ENCODE measurements around the gene KCNIP1. TPM values are rescaled to one million over a fixed set of nuclear protein-coding genes. Genes with fewer than 3 reads are reported as not detected.

The KCNIP1 gene
- polyA plus RNA-seq, 12 donors = 2.4 to 6.0 (median 3.4) TPM; not detected in 2

GRCh38 chr5:170482511-170482910 lies 21.3 kb upstream of the KCNIP1 start:
- no peak for DNase-seq

- no peak for DNase-seq
These were observed 19.9 kb upstream of the KCNIP1 start for GRCh38 chr5:170483701-170484458.

- DNase-seq = no peak
These were observed 19.4 kb upstream of the KCNIP1 start for GRCh38 chr5:170484459-170484831.

- DNase-seq = no peak
These were observed 18.8 kb upstream of the KCNIP1 start for GRCh38 chr5:170484847-170485615.

GRCh38 chr5:170485616-170485911 lies 18.3 kb upstream of the KCNIP1 start:
- no peak for DNase-seq

- DNase-seq = no peak
These were observed 17.4 kb upstream of the KCNIP1 start for GRCh38 chr5:170486371-170486770.

GRCh38 chr5:170488570-170488969 lies 15.2 kb upstream of the KCNIP1 start:
- DNase-seq = no peak

- DNase-seq = no peak
These were observed 14.6 kb upstream of the KCNIP1 start for GRCh38 chr5:170489199-170489598.

- no peak for DNase-seq
These were observed 13.4 kb upstream of the KCNIP1 start for GRCh38 chr5:170490381-170490780.

GRCh38 chr5:170491479-170491878 lies 12.3 kb upstream of the KCNIP1 start:
- DNase-seq = peak; percentile 74

GRCh38 chr5:170493028-170493820 lies 10.6 kb upstream of the KCNIP1 start:
- no peak for DNase-seq

GRCh38 chr5:170494041-170494440 lies 9.8 kb upstream of the KCNIP1 start:
- DNase-seq = no peak

- DNase-seq = no peak
These were observed 7.8 kb upstream of the KCNIP1 start for GRCh38 chr5:170495825-170496661.

GRCh38 chr5:170496662-170497028 lies 7.2 kb upstream of the KCNIP1 start:
- DNase-seq = no peak

- no peak for DNase-seq
These were observed 6.3 kb upstream of the KCNIP1 start for GRCh38 chr5:170497311-170498038.

GRCh38 chr5:170498811-170499351 lies 4.9 kb upstream of the KCNIP1 start:
- DNase-seq = no peak

- DNase-seq = no peak
These were observed 4.2 kb upstream of the KCNIP1 start for GRCh38 chr5:170499621-170500020.

- DNase-seq = no peak
These were observed 2.5 kb upstream of the KCNIP1 start for GRCh38 chr5:170501361-170501760.

GRCh38 chr5:170501931-170502330 lies 1.9 kb upstream of the KCNIP1 start:
- no peak for DNase-seq

- DNase-seq = no peak
These were observed 921 bp downstream of the KCNIP1 start for GRCh38 chr5:170504616-170505266.

All from muscle of arm (tissue), 12 donors.